ENCODE measurements around the gene SAMD4B. TPM values are rescaled to one million over a fixed set of nuclear protein-coding genes. Genes with fewer than 3 reads are reported as not detected.
A peak's percentile ranks its signal among the peaks of the same experiment; 100 is the strongest.

SAMD4B gene
- total and polyA plus RNA-seq, 2 experiments from 2014 or later = 54.8 to 61.0 TPM

GRCh38 chr19:39403331-39404312 lies 61.4 kb downstream of the SAMD4B start:
- 5% methylated on average over 22 of the region's 43 CpGs for WGBS (ENCODE audit: low lambda C conversion rate, missing lambda C conversion rate)
- H3K4me2 ChIP-seq = peak overlapping the region; percentile 87
- H3K9me2 ChIP-seq (replicated peaks; ENCODE audit: insufficient read depth) = no peaks in the 10 kb centered on the region
- peaks cover 35% of the 10 kb centered on the region for H3K79me2 ChIP-seq
- peak overlapping the region; percentile 14 for H3K4me3 ChIP-seq
- H3K36me3 ChIP-seq (replicated peaks; ENCODE audit: insufficient read depth, low read depth) = no peaks in the 10 kb centered on the region
- peaks cover 16% of the 10 kb centered on the region for H4K20me1 ChIP-seq (ENCODE audit: insufficient read depth, poor library complexity, severe bottlenecking)
- no peaks in the 10 kb centered on the region for H3K27me3 ChIP-seq
- TF ChIP-seq CTCF (IDR thresholded peaks at IDR 0.05; ENCODE audit: poor library complexity) (no peak), EZH2phosphoT487 (IDR thresholded peaks at IDR 0.05; ENCODE audit: low read depth, severe bottlenecking, unreplicated experiment) (no peak), EZH2 (IDR thresholded peaks at IDR 0.05; ENCODE audit: borderline replicate concordance) (no peak)
- H3K9me3 ChIP-seq (ENCODE audit: low read depth) = no peaks in the 10 kb centered on the region
- peak; percentile 99 for DNase-seq (ENCODE audit: low spot score)
- H3K27ac ChIP-seq = peak overlapping the region; percentile 100
- H3K4me1 ChIP-seq (ENCODE audit: insufficient read depth) = peaks cover 48% of the 10 kb centered on the region
- no peak overlapping the region for H2AFZ ChIP-seq

DNA sequence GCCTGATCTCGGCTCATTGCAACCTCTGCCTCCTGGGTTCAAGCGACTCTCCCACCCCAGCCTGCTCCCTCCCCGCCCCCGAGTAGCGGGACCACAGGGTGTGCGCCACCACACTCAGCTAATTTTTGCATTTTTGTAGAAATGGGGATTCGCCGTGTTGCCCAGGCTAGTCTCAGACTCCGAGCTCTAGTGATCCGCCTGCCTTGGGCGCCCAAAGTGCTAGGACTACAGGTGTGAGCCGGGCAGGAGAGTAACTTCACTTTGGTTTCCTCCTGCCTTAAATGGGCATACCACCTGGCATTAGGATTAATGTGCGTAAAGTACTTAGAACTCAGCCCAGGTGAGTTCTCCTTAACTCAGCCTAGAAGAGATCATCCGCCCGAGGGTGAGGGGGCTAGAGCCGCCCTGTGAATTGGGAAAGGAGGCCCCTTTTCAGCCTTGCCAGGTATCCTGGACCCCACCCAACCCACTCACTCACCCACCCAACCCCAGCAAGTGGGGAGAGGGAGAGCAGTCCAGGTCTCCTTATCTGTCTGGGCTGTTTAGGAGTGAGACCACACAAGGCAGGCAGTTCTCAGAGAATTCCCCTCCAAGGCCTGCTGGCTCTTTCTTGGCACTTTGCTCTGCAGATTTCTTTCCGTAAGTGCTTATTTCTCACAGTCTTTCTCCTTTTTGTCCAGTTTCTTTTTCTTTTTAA lies 63.2 kb downstream of the SAMD4B start:
- no peak for DNase-seq (ENCODE audit: low spot score)
- Histone ChIP-seq H3K4me1 (ENCODE audit: insufficient read depth) (peaks cover 43% of the 10 kb centered on the region), H3K4me3 (no peak overlapping the region), H3K27me3 (no peaks in the 10 kb centered on the region), H2AFZ (no peak overlapping the region), H3K27ac (peak overlapping the region; percentile 100), H3K9me2 (replicated peaks; ENCODE audit: insufficient read depth) (no peaks in the 10 kb centered on the region), H3K79me2 (peaks cover 39% of the 10 kb centered on the region), H3K9me3 (ENCODE audit: low read depth) (no peaks in the 10 kb centered on the region), H4K20me1 (ENCODE audit: insufficient read depth, poor library complexity, severe bottlenecking) (peaks cover 17% of the 10 kb centered on the region), H3K36me3 (replicated peaks; ENCODE audit: insufficient read depth, low read depth) (no peaks in the 10 kb centered on the region), H3K4me2 (peak overlapping the region; percentile 85)
- 92% methylated on average over 17 of the region's 17 CpGs for WGBS (ENCODE audit: low lambda C conversion rate, missing lambda C conversion rate)
- TF ChIP-seq EZH2 (IDR thresholded peaks at IDR 0.05; ENCODE audit: borderline replicate concordance) = no peak
- no peak for TF ChIP-seq EZH2phosphoT487 (IDR thresholded peaks at IDR 0.05; ENCODE audit: low read depth, severe bottlenecking, unreplicated experiment)
- TF ChIP-seq CTCF (IDR thresholded peaks at IDR 0.05; ENCODE audit: poor library complexity) = no peak

GRCh38 chr19:39405958-39406655 lies 63.9 kb downstream of the SAMD4B start:
- no peaks in the 10 kb centered on the region for H3K36me3 ChIP-seq (replicated peaks; ENCODE audit: insufficient read depth, low read depth)
- H3K4me3 ChIP-seq = peak overlapping the region; percentile 46
- H4K20me1 ChIP-seq (ENCODE audit: insufficient read depth, poor library complexity, severe bottlenecking) = peaks cover 17% of the 10 kb centered on the region
- H3K27ac ChIP-seq = peak overlapping the region; percentile 100
- no peaks in the 10 kb centered on the region for H3K9me2 ChIP-seq (replicated peaks; ENCODE audit: insufficient read depth)
- peak overlapping the region; percentile 85 for H3K4me2 ChIP-seq
- no peaks in the 10 kb centered on the region for H3K9me3 ChIP-seq (ENCODE audit: low read depth)
- H3K79me2 ChIP-seq = peaks cover 41% of the 10 kb centered on the region
- H3K4me1 ChIP-seq (ENCODE audit: insufficient read depth) = peaks cover 43% of the 10 kb centered on the region
- TF ChIP-seq CTCF (IDR thresholded peaks at IDR 0.05; ENCODE audit: poor library complexity) (no peak), EZH2 (IDR thresholded peaks at IDR 0.05; ENCODE audit: borderline replicate concordance) (no peak), EZH2phosphoT487 (IDR thresholded peaks at IDR 0.05; ENCODE audit: low read depth, severe bottlenecking, unreplicated experiment) (no peak)
- WGBS (ENCODE audit: low lambda C conversion rate, missing lambda C conversion rate) = 21% methylated on average over 22 of the region's 22 CpGs
- no peak overlapping the region for H2AFZ ChIP-seq
- no peaks in the 10 kb centered on the region for H3K27me3 ChIP-seq
- DNase-seq (ENCODE audit: low spot score) = no peak

Measured in hepatocyte (in vitro differentiated cells).